Esophagus muscularis mucosa (tissue), 4 donors: ENCODE results near the gene DGKD. TPM values are rescaled to one million over a fixed set of nuclear protein-coding genes. Genes with fewer than 3 reads are reported as not detected.

Experiments used
- DNase-seq: peaks from one replicate; pipeline ENCODE4 v3.0.0-alpha.2; 2017; ENCODE audit errors: extremely low spot score
- H3K27ac ChIP-seq, 4 donors: fragments of 200-600 bp; sonication (generic); replicated peaks in 1 of 4; 1 replicate in 3 of 4; 2 replicates in 1 of 4; pipeline ENCODE4 v1.5.1; 2016 to 2019; ENCODE audit warnings: mild to moderate bottlenecking in 1 of 4
- H3K27me3 ChIP-seq, 4 donors: fragments of 200-600 bp; sonication (generic); one replicate each; pipeline versions ENCODE4 v1.5.1 to v1.6.0; 2016 to 2019
- H3K36me3 ChIP-seq, 4 donors: fragments of 200-600 bp; sonication (generic); one replicate each; pipeline ENCODE4 v1.5.1; 2016 to 2019
- H3K4me1 ChIP-seq, 4 donors: fragments of 200-600 bp; sonication (generic); one replicate each; pipeline ENCODE4 v1.5.1; 2016 to 2019
- H3K4me3 ChIP-seq, 4 donors: fragments of 200-600 bp; sonication (generic); 1 replicate in 2 of 4; 2 replicates in 2 of 4; pipeline ENCODE4 v1.5.1; 2016 to 2019; ENCODE audit warnings: mild to moderate bottlenecking in 4 of 4, moderate library complexity in 1 of 4
- H3K9me3 ChIP-seq, 4 donors: fragments of 200-600 bp; sonication (generic); 1 replicate in 3 of 4; 2 replicates in 1 of 4; pipeline ENCODE4 v1.5.1; 2016 to 2019
- EP300 ChIP-seq: sonication (generic); formaldehyde crosslinking; IDR thresholded peaks from one replicate; pipeline ENCODE4 v1.6.1; 2017; ENCODE audit warnings: antibody characterized with exemption
- POLR2A ChIP-seq: fragments of 450-650 bp; IDR thresholded peaks from one replicate; pipeline ENCODE4 v1.6.1; 2017; ENCODE audit warnings: antibody characterized with exemption, moderate library complexity, mild to moderate bottlenecking, low read depth
- POLR2AphosphoS5 ChIP-seq, 2 donors: sonication (generic); formaldehyde crosslinking; IDR thresholded peaks; one replicate each; pipeline ENCODE4 v1.6.1; 2017; ENCODE audit warnings: antibody characterized with exemption in 2 of 2
- WGBS: methylation state at CpG from one replicate; pipeline ENCODE4 v1.1.5; 2018; 5-methylcytosine and 5-hydroxymethylcytosine counted together
- intact Hi-C: fragments of 100-400 bp; cut with DNase I; formaldehyde crosslinking; loops from one replicate; pipeline ENCODE4 v1.15.1; 2023
- total RNA-seq, 4 donors: library from RNA; depleted of rRNA; stranded (reverse); fragments of >200 nt; gene quantifications; one replicate each; pipeline versions ENCODE4 v1.1.0 to v1.2.1, GENCODE V29; 2016
- TF ChIP-seq, protein P1 (sequence below), 3 experiments: fragments of 200-600 bp in 2 of 3; fragments of 450-650 bp in 1 of 3; sonication (generic) in 2 of 3; IDR thresholded peaks; one replicate each; pipeline ENCODE4 v1.5.1; 2017 to 2019; ENCODE audit warnings: antibody characterized with exemption in 3 of 3, mild to moderate bottlenecking in 2 of 3, moderate library complexity in 1 of 3

Gene DGKD
- total RNA-seq, 4 donors from 2014 or later, result 11.6 to 16.1 (median 13.3) TPM

DNA sequence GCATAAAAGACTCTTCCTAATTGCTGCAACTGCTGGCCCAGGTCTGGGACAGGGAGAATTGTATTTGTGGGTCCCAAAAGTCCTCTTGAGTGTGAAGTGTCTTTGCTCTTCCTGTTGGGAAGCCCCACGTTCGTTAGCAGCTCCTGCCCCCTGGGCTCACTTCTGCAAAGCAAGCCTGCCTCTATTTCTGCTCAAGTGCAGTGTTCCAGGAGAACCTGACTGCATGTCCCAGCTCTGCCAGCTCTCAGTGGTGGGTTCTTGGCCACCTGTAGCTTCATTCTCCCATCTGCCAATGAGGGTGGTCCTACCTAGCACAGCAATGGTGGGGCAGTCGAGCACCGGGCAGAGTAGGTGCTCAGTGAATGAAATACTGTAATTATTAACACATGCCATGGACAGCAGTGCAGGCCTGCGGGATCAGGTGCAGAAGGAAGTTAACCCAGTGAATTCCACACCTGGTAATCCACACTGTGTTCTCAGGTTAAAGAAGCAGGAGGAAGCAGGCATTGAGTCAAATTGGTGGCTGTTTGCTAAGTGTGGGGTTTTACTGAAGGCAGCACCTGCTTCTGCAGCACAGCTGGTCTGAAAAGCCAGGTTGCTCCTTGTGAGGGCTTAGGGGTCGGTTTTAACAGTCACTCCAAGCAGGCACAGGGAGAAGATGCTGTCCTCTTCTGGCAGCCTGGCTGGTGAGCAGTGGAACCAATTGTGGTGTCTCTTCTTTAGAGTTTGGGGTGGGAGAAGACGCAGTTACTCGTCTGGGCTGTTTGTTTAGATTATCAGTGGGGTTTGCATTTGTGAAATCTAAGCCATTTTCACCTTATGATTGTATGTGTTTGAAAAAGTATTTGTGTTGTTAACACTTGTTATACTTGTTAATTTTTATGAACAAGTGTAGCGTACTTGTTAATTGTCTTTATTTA lies 54.3 kb downstream of the DGKD start:
- DNase-seq, result no peak
- H3K27me3 ChIP-seq, result no peaks in the 10 kb centered on the region
- intact Hi-C loops, result loop anchor here (5.0 kb wide), 1 partner anchor 34 kb away; no protein-coding TSS in a partner anchor
- TF ChIP-seq, protein P1, sequence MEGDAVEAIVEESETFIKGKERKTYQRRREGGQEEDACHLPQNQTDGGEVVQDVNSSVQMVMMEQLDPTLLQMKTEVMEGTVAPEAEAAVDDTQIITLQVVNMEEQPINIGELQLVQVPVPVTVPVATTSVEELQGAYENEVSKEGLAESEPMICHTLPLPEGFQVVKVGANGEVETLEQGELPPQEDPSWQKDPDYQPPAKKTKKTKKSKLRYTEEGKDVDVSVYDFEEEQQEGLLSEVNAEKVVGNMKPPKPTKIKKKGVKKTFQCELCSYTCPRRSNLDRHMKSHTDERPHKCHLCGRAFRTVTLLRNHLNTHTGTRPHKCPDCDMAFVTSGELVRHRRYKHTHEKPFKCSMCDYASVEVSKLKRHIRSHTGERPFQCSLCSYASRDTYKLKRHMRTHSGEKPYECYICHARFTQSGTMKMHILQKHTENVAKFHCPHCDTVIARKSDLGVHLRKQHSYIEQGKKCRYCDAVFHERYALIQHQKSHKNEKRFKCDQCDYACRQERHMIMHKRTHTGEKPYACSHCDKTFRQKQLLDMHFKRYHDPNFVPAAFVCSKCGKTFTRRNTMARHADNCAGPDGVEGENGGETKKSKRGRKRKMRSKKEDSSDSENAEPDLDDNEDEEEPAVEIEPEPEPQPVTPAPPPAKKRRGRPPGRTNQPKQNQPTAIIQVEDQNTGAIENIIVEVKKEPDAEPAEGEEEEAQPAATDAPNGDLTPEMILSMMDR (IDR thresholded peaks at IDR 0.05), result no peak
- TF ChIP-seq POLR2A, result no peak
- TF ChIP-seq POLR2AphosphoS5 (IDR thresholded peaks at IDR 0.05), result no peak
- TF ChIP-seq EP300, result no peak
- H3K27ac ChIP-seq, result peak overlapping the region; percentile 36 to 68 (median 51)
- 74% methylated on average over 9 of the region's 9 CpGs for WGBS
- no peak overlapping the region for H3K4me3 ChIP-seq
- peaks cover 0 to 5% (median 0%) of the 10 kb centered on the region in 4 donors for H3K36me3 ChIP-seq
- H3K4me1 ChIP-seq, result peaks cover 13 to 40% (median 35%) of the 10 kb centered on the region in 4 donors
- H3K9me3 ChIP-seq, result peaks cover 0 to 5% (median 0%) of the 10 kb centered on the region in 4 donors

DNA sequence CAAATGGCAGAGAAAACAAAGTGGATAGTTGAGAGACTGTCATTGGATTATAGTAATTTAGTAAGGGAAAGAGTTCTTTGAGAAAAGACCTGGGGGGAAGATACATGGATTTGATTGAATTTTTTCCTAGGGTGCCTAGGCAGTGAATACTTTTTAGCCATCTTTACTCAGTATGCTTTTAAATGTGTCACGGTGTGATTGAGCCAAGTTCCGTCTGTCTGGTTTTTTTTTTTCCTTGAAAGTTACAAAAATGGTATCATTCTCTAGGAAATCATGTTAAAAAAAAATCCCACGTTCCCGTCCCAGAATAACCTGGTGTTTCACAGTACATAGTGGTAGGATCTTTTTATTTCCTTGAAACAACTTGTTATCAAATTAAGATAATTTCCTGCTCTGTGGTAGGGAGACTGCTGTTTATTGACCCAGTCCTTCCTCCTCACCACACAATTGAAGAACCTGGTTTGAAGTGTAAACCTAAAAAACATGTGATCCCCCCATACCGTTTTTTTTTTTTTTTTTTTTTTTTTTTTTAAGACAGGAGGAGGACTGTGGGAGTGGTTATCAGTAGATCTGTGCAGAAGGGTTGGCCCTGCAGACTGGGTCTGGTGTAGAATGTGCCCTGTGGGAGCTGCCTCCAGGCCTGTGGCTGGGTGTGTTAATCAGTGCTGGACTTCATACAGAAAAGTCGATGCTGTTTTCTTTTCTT lies 55.1 kb downstream of the DGKD start:
- H3K27me3 ChIP-seq, result no peaks in the 10 kb centered on the region
- peak overlapping the region in 2 of 4 donors; percentile 36 to 53 for H3K27ac ChIP-seq
- 38% methylated on average over 6 of the region's 6 CpGs for WGBS
- H3K4me1 ChIP-seq, result peaks cover 20 to 48% (median 43%) of the 10 kb centered on the region in 4 donors
- intact Hi-C loops, result loop anchor here (5.0 kb wide), 1 partner anchor 33 kb away; no protein-coding TSS in a partner anchor
- H3K36me3 ChIP-seq, result peaks cover 0 to 3% (median 0%) of the 10 kb centered on the region in 4 donors
- H3K9me3 ChIP-seq, result peaks cover 0 to 5% (median 0%) of the 10 kb centered on the region in 4 donors
- TF ChIP-seq EP300 (no peak), POLR2A (no peak), POLR2AphosphoS5 (IDR thresholded peaks at IDR 0.05) (no peak)
- TF ChIP-seq, protein P1 (IDR thresholded peaks at IDR 0.05), result no peak
- no peak overlapping the region for H3K4me3 ChIP-seq
- DNase-seq, result no peak

GRCh38 chr2:233410196-233410760 lies 56.0 kb downstream of the DGKD start:
- intact Hi-C loops, result no loop called here
- Histone ChIP-seq H3K4me3 (no peak overlapping the region), H3K27me3 (no peaks in the 10 kb centered on the region), H3K9me3 (peaks cover 0 to 5% (median 0%) of the 10 kb centered on the region in 4 donors), H3K4me1 (peaks cover 29 to 56% (median 49%) of the 10 kb centered on the region in 4 donors), H3K36me3 (no peaks in the 10 kb centered on the region), H3K27ac (peak overlapping the region in 2 of 4 donors; percentile 10 to 52)
- WGBS, result 84% methylated on average over 5 of the region's 5 CpGs
- no peak for DNase-seq
- TF ChIP-seq, protein P1 (IDR thresholded peaks at IDR 0.05), result no peak
- no peak for TF ChIP-seq POLR2A
- no peak for TF ChIP-seq POLR2AphosphoS5 (IDR thresholded peaks at IDR 0.05)
- no peak for TF ChIP-seq EP300

DNA sequence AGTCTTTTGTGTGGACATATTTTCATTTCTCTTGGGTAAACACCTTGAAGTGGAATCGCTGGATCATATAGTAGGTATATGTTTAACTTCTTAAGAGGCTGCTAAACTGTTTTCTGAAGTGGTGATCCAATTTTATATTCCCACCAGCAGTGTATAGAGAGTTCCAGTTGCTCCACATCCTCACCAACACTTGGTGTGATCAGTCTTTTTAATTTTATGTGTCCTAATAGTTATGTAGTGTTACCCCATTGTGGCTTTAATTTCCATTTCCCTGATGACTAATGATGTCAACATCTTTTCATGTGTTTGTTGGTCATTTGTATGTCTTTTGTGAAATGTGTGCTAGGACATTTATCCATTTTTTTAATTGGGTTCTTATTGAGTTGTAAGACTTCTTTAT lies 56.9 kb downstream of the DGKD start:
- Histone ChIP-seq H3K36me3 (no peaks in the 10 kb centered on the region), H3K27ac (no peak overlapping the region), H3K27me3 (no peaks in the 10 kb centered on the region), H3K4me1 (peaks cover 34 to 57% (median 53%) of the 10 kb centered on the region in 4 donors), H3K9me3 (peaks cover 0 to 5% (median 0%) of the 10 kb centered on the region in 4 donors), H3K4me3 (no peak overlapping the region)
- intact Hi-C loops, result no loop called here
- 93% methylated on average over 1 of the region's 1 CpG for WGBS
- no peak for TF ChIP-seq EP300
- TF ChIP-seq, protein P1 (IDR thresholded peaks at IDR 0.05), result no peak
- TF ChIP-seq POLR2AphosphoS5 (IDR thresholded peaks at IDR 0.05), result no peak
- TF ChIP-seq POLR2A, result no peak
- DNase-seq, result no peak
